PFSK-1 (cell line): ENCODE results near the gene SLC35B4.

ENCODE experiments used
- FOXP2 ChIP-seq: optimal IDR thresholded peaks from 2 replicates; pipeline ENCODE3; 2011; ENCODE audit warnings: borderline replicate concordance, control low read depth, inconsistent platforms; ENCODE audit not compliant: insufficient read depth; ENCODE audit errors: extremely low read length, extremely low read depth
- POLR2AphosphoS5 ChIP-seq: IDR thresholded peaks from 2 replicates; pipeline ENCODE4 v1.6.1; 2012; ENCODE audit warnings: low read depth, mild to moderate bottlenecking, control low read depth, low read length, moderate library complexity
- SIN3A ChIP-seq: IDR thresholded peaks from 2 replicates; pipeline ENCODE4 v1.6.1; 2012; ENCODE audit warnings: mild to moderate bottlenecking, low read length, moderate library complexity, borderline replicate concordance; ENCODE audit not compliant: insufficient read depth
- TAF1 ChIP-seq: IDR thresholded peaks from 2 replicates; pipeline ENCODE4 v1.6.1; 2012; ENCODE audit warnings: low read length, control low read depth, borderline replicate concordance; ENCODE audit not compliant: insufficient read depth
- TF ChIP-seq, protein P1 (sequence below), 2 experiments: IDR thresholded peaks; 2 replicates each; pipeline versions ENCODE4 v1.6.1 to v1.8.0; 2011 to 2012; ENCODE audit warnings: low read depth in 2 of 2, low read length in 2 of 2, control low read depth in 1 of 2, inconsistent platforms in 1 of 2, mild to moderate bottlenecking in 1 of 2, moderate library complexity in 1 of 2; ENCODE audit not compliant: insufficient read depth in 1 of 2

The SLC35B4 gene

DNA sequence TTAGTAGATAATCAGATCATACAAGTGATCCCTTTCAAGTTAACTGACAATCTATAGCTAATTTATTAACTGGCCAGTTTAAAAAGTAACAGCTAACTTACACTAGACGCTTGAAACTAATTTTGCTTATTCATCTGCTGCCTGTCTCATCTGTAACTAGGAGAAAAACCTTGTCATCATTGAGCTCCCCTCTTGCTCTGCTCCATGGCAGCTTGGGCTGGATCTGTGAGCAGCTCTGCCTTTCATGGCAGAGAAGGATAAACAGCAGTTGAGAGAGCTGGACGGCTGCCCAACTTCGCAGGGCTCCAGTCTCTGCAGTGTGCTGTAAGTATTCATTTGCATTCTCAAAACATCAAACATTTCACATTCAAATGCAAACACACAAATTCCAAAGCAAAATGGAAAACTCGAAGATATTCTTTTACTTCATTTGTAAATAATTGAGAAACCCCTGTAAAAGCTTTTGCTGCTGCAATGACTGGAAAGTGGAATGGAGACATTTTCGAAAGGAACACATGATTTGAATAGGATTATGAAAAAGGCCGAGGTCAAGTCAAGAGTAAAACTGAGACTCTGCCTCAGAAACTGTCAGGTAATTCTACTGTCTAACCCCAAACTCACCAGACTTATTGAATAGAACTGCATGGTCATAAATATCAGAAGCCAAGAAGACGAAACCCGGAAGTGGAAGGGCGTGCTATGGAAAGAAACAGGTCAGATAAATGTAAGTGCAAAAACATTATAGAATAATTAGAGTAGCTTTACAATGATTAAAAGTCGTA is 17.6 kb downstream of the SLC35B4 start:
- TF ChIP-seq POLR2AphosphoS5 = no peak
- TF ChIP-seq TAF1 = no peak
- TF ChIP-seq, protein P1, sequence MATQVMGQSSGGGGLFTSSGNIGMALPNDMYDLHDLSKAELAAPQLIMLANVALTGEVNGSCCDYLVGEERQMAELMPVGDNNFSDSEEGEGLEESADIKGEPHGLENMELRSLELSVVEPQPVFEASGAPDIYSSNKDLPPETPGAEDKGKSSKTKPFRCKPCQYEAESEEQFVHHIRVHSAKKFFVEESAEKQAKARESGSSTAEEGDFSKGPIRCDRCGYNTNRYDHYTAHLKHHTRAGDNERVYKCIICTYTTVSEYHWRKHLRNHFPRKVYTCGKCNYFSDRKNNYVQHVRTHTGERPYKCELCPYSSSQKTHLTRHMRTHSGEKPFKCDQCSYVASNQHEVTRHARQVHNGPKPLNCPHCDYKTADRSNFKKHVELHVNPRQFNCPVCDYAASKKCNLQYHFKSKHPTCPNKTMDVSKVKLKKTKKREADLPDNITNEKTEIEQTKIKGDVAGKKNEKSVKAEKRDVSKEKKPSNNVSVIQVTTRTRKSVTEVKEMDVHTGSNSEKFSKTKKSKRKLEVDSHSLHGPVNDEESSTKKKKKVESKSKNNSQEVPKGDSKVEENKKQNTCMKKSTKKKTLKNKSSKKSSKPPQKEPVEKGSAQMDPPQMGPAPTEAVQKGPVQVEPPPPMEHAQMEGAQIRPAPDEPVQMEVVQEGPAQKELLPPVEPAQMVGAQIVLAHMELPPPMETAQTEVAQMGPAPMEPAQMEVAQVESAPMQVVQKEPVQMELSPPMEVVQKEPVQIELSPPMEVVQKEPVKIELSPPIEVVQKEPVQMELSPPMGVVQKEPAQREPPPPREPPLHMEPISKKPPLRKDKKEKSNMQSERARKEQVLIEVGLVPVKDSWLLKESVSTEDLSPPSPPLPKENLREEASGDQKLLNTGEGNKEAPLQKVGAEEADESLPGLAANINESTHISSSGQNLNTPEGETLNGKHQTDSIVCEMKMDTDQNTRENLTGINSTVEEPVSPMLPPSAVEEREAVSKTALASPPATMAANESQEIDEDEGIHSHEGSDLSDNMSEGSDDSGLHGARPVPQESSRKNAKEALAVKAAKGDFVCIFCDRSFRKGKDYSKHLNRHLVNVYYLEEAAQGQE (IDR thresholded peaks at IDR 0.05; ENCODE audit: insufficient read depth in 1 of 2, low read depth in 2 of 2, low read length in 2 of 2) = no peak
- TF ChIP-seq FOXP2 = no peak
- TF ChIP-seq SIN3A = no peak

DNA sequence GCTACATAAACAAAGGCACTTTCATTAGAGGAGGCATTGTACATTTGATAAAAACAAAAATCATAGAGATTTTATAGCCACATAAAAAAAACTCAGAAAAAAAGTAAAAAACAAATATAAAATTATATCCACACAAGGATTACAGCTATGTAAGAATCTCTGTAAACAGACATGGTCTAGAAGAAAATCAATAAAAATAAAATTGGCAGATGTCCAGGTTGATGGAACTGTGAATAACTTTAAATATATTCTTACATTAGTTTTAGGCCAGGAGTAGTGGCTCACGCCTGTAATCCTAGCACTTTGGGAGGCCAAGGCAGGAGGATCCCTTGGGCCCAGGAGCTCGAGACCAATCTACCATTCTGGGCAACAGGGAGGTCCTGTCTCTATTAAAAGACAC is 19.2 kb downstream of the SLC35B4 start:
- TF ChIP-seq FOXP2 (no peak), POLR2AphosphoS5 (no peak), TAF1 (no peak), SIN3A (no peak)
- TF ChIP-seq, protein P1 (IDR thresholded peaks at IDR 0.05; ENCODE audit: insufficient read depth in 1 of 2, low read depth in 2 of 2, low read length in 2 of 2) = no peak

DNA sequence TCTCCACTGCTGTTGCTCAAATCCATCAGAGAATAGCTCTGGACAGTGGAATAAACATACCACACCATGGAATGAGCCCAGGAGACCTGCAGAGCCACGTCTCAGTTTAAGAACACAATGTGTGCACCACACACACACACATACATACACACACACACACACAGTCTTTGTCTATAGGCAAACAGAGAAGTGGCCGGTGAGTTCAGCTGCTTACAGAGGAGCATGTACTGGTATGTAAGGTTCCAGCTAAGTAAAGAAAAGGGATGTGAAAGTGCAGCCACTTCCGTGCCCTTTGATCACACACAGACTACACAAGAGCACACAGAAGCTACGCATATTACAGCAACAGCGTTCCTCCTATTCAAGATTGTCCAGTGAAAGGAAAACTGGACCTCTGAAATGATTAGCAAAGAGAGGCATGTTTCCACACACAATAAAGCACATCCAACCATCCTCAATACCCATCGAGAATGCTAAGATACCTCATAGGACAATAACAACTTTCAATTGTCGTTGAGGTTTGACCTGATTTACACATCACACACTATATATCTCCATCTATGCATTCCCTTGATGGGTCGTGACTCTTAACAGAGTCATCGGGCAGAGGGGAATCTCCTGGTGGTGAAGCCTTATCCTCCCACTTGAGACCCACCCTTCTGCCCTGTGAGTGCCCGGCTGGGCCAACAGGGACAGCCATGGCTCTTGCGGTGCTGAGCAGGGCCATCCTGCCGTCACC is 23.6 kb downstream of the SLC35B4 start:
- TF ChIP-seq POLR2AphosphoS5 (no peak), SIN3A (no peak), TAF1 (no peak), FOXP2 (no peak)
- TF ChIP-seq, protein P1 (IDR thresholded peaks at IDR 0.05; ENCODE audit: insufficient read depth in 1 of 2, low read depth in 2 of 2, low read length in 2 of 2) = no peak

DNA sequence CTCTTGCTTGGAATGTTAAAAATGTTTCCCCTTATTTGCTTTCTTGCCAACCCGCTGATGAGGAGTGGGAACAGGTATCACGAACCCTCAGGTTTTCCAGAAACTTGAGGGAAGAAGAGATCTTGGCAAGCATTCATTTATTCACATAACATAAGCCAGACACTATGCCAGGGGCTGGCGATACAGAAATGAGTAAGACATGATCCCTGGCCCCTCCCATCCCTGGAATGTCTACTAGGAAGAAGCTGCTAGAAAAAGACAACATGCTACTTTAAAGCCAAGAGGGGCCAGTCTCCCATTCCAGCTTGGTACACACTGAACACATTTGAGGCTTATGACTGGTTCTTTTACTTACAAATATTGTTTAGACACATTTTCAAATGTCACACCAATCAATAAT is 26.4 kb downstream of the SLC35B4 start:
- TF ChIP-seq POLR2AphosphoS5 (no peak), TAF1 (no peak), FOXP2 (no peak), SIN3A (no peak)
- TF ChIP-seq, protein P1 (IDR thresholded peaks at IDR 0.05; ENCODE audit: insufficient read depth in 1 of 2, low read depth in 2 of 2, low read length in 2 of 2) = no peak
